Activated CD4-positive, alpha-beta T cell treated with anti-CD3 and anti-CD28 coated beads for 1 hour (primary cell): ENCODE results near the gene TTC17.
"Not testable (repeated sequence)": the region's sequence is repeated elsewhere in the genome, so short reads cannot be mapped to it uniquely, and the experiment has no call there.

Experiments used
- DNase-seq: peaks from one replicate; pipeline ENCODE4 v3.0.0-alpha.2; 2020

TTC17 gene

GRCh38 chr11:43393765-43394355 is 35.1 kb downstream of the TTC17 start:
- no peak for DNase-seq

DNA sequence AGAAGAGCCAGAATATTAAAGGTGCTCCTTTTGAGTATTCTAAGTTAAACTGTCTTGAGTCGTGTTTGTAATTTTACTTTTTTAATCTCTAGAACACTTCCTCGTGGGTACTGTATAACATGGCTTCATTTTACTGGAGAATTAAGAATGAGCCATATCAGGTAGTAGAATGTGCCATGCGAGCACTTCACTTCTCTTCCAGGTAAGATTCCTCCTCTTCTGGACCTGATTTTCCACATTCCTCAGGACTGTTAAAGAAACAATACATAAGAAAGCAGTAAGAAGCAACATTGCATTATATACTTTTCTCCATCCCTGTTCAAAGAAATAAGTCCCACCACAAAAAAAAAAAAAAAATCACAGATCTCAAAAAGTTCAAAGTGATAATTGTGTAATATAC is 37.9 kb downstream of the TTC17 start:
- no peak for DNase-seq

- DNase-seq, result no peak
Measured at GRCh38 chr11:43397251-43397650, 38.5 kb downstream of the TTC17 start.

DNA sequence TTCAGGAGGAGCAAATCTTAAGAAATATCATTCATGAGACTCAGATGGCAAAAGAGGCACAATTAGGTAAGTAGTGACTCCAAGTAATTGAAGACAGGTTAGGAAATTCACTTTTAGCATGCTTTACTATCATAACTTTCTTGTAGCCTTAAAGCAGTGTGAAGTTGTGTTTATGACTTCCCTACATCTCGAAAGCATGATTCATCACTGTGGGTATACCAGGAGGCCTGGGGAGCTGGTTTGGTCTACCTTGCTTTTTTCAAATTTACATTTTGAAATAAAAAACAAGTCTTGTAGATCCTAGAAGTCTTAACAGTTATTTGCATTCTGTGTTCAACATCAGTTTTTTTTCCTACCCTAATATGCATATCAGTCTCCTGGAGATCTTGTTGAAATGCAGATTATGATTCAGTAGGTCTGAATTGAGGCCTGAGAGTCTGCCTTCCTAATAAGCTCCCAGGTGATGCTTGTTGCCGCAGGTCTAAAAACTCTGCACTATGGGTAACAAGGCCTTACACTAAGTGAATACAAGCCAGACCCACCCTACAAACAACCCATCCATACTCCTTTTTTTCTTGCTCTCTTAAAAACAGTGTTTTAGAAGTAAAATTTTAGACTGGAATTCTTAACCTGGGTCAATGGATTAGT is 41.4 kb downstream of the TTC17 start:
- no peak for DNase-seq

DNA sequence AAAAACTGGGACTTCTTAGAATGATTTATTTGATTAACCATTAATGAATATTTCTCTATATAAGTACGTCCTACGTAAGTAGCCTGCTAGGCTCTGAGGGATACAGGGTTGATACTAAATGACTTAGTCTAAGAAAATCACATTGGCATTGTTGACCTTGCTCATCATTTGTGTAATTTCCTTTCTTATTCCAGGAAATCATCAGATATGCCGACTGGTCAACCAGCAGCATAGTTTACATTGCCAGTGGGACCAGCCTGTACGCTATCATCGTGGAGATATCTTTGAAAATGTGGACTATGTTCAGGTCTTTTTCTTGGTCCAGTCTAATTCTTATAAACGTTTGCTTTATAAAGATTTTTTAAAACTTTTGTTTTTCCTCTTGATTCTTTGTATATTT is 42.5 kb downstream of the TTC17 start:
- DNase-seq, result no peak

GRCh38 chr11:43401811-43402210 is 43.1 kb downstream of the TTC17 start:
- DNase-seq, result not testable (repeated sequence)

- no peak for DNase-seq
Measured at GRCh38 chr11:43403357-43404231, 44.9 kb downstream of the TTC17 start.

DNA sequence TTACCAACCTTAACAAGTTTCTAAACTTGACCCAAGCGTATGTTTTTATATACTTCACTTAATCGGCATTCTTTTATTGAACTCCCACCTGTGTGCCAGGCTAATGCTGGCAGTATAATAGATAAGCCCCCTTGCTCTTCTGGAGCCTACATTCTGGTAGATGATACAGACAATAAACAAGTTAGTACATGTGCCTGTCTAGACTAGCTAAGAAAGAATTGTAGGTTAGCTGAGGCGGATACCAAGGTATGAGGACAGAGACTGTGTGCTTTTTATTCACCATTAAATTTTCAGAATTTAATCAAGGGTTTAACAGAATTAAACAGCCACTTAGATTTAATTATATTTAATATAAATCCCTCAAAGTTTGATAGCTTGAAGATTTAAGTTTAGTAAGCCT is 45.7 kb downstream of the TTC17 start:
- no peak for DNase-seq

DNA sequence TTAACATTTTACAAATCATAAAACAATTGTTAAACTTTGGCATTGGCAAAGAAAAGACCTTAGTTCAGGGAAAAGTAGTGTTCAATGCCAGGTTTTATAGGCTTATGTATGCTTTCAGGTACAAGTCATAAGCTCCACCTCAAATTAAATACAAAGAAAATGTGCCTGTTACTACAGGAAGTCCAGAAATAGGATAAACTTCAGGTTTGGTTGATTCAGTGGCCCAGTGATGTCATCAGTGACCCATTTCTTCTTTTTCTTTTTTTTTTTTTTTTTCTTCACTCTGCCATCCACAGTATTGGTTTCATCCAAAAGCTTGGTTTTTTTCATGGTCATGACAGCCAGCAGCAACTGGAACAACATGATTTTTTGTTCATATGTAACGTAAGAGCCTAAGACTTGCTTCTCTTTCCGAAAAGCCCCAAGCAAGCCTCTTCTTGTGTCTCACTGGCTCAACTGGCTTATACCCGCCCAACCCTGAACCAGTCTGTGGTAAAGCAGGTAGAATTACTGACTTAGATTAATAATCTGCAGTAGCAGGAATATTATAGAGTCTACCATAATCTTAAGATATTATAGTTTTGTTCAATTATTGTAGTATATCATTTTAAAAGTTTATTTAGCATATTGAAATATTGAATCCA is 46.2 kb downstream of the TTC17 start:
- no peak for DNase-seq

- DNase-seq, result no peak
Measured at GRCh38 chr11:43408277-43408676, 49.6 kb downstream of the TTC17 start.

- DNase-seq, result no peak
Measured at GRCh38 chr11:43410394-43410793, 51.7 kb downstream of the TTC17 start.

GRCh38 chr11:43418197-43418596 is 59.5 kb downstream of the TTC17 start:
- no peak for DNase-seq

GRCh38 chr11:43419460-43419859 is 60.7 kb downstream of the TTC17 start:
- no peak for DNase-seq

- no peak for DNase-seq
Measured at GRCh38 chr11:43427971-43428370, 69.3 kb downstream of the TTC17 start.

DNA sequence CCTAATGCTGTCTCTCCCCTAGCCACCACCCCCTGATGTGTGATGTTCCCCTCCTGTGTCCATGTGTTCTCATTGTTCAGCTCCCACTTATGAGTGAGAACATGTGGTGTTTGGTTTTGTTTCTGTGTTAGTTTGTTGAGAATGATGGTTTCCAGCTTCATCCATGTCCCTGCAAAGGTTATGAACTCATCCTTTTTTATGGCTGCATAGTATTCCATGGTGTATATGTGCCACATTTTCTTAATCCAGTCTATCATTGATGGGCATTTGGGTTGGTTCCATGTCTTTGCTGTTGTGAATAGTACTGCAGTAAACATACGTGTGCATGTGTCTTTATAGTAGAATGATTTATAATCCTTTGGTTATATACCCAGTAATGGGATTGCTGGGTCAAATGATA is 72.2 kb downstream of the TTC17 start:
- DNase-seq, result not testable (repeated sequence)

- no peak for DNase-seq
Measured at GRCh38 chr11:43434893-43435292, 76.2 kb downstream of the TTC17 start.

- no peak for DNase-seq
Measured at GRCh38 chr11:43440486-43440885, 81.8 kb downstream of the TTC17 start.

- no peak for DNase-seq
Measured at GRCh38 chr11:43443811-43444210, 85.1 kb downstream of the TTC17 start.

DNA sequence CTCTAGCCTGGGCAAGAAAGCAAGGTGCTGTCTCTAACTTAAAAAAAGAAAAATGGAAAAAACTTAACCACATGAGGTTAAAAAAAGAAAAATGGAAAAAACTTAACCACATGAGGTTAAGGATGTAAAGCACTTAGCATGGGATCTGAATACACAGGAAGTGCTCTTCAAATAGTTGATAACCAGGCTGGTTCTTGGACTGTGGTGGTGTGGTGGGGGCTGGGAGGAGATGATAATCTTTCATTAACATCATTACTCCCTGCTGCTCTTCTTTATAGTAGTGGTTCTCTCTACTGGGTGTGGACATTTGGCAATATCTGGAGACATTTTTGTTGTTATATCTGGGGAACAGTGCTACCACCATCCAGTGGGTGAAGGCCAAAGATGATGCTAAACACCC is 88.4 kb downstream of the TTC17 start:
- DNase-seq, result no peak

GRCh38 chr11:43458486-43458885 is 99.8 kb downstream of the TTC17 start:
- no peak for DNase-seq

- no peak for DNase-seq
Measured at GRCh38 chr11:43459246-43459645, 100.5 kb downstream of the TTC17 start.

- no peak for DNase-seq
Measured at GRCh38 chr11:43462359-43462758, 103.6 kb downstream of the TTC17 start.

DNA sequence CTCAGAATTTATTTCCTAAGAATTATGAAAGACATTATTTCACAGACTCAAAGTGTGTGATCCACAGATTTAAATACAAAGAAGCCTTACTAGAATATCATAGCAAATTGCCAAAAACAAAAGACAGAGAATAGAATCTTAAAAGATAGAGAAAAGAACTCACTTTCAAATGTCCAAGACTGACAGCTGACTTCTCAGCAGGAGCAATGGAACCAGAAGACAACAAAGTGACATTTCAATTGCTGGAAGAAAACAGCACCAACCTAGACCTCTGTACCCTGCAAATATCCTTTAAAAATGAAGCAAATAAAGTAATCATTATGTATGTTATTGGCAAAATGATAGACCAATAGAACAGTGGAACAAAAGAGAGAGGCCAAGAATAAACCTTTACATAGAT is 109.2 kb downstream of the TTC17 start:
- DNase-seq, result no peak

GRCh38 chr11:43477491-43477890 is 118.8 kb downstream of the TTC17 start:
- DNase-seq, result not testable (repeated sequence)
